Upper lobe of left lung (tissue), 4 donors: Measurements from ENCODE around the gene GOLGA8H.
A peak's percentile ranks its signal among the peaks of the same experiment; 100 is the strongest.
"Not testable (repeated sequence)": the region's sequence is repeated elsewhere in the genome, so short reads cannot be mapped to it uniquely, and the experiment has no call there.

Experiments used
- CTCF ChIP-seq, 6 experiments: fragments of 450-650 bp in 4 of 6; fragments of 200-600 bp in 2 of 6; sonication (generic) in 2 of 6; IDR thresholded peaks; one replicate each; pipeline ENCODE4 v1.5.1; 2016 to 2019; ENCODE audit warnings: antibody characterized with exemption in 6 of 6
- POLR2A ChIP-seq, 4 donors: fragments of 450-650 bp; IDR thresholded peaks; one replicate each; pipeline ENCODE4 v1.5.1; 2016 to 2017; ENCODE audit warnings: antibody characterized with exemption in 4 of 4, mild to moderate bottlenecking in 2 of 4
- POLR2AphosphoS5 ChIP-seq, 2 donors: sonication (generic); formaldehyde crosslinking; IDR thresholded peaks; one replicate each; pipeline ENCODE4 v1.5.1; 2017; ENCODE audit warnings: antibody characterized with exemption in 2 of 2

- TF ChIP-seq CTCF (IDR thresholded peaks at IDR 0.05), result peak in 3 of 6 experiments; percentile 41 to 53 (median 42)
- TF ChIP-seq POLR2AphosphoS5, POLR2A (IDR thresholded peaks at IDR 0.05): not testable (repeated sequence)
These were observed 57.3 kb downstream of the GOLGA8H start for GRCh38 chr15:30661154-30661553.
